HG03060 (cell line): ENCODE results near the gene IQGAP3.

Source experiments
- ATAC-seq: cut with Tn5 transposase; IDR thresholded peaks from one replicate; pipeline ENCODE4 v1.9.1; 2021; ENCODE audit warnings: low read depth, moderate number of reproducible peaks; ENCODE audit not compliant: unreplicated experiment

Gene IQGAP3

DNA sequence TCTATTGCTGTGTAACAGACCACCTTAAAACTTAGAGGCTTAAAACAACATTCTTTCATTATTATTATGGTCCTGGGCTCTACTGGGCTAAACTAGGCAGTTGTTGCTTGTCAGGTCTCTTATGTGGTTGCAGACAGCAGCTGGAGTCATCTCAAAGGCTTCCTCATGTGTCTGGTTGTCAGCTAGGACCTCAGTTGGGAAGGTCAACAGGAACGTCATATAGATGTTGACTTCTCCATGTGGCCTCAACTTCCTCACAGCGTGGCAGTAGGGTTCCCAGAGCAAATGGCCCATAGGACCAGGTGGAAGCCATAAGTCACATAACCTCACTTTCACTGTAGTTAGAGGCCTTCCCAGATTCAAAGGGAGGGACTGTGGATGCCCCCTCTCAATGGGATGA is 56.4 kb downstream of the IQGAP3 start:
- ATAC-seq: no peak

DNA sequence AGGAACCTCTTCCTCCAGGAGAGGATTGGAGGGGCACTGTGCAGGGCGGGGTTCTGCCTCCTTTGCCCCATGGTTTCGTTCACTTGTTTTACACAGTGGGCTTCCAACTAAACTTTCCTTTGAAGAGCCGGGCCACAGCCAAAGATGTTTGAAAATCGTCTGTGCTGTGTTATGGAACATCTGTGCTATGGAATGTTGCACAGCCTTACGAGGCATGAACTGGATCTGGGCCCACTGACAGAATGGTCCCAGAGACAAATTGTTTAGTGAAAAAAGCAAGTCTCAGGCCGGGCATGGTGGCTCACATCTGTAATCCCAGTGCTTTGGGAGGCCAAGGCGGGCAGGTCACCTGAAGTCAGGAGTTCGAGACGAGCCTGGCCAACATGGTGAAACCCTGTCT is 59.2 kb downstream of the IQGAP3 start:
- ATAC-seq: no peak

- no peak for ATAC-seq
These were observed 60.7 kb downstream of the IQGAP3 start for GRCh38 chr1:156511644-156512043.

- ATAC-seq: no peak
These were observed 61.7 kb downstream of the IQGAP3 start for GRCh38 chr1:156510709-156511108.

DNA sequence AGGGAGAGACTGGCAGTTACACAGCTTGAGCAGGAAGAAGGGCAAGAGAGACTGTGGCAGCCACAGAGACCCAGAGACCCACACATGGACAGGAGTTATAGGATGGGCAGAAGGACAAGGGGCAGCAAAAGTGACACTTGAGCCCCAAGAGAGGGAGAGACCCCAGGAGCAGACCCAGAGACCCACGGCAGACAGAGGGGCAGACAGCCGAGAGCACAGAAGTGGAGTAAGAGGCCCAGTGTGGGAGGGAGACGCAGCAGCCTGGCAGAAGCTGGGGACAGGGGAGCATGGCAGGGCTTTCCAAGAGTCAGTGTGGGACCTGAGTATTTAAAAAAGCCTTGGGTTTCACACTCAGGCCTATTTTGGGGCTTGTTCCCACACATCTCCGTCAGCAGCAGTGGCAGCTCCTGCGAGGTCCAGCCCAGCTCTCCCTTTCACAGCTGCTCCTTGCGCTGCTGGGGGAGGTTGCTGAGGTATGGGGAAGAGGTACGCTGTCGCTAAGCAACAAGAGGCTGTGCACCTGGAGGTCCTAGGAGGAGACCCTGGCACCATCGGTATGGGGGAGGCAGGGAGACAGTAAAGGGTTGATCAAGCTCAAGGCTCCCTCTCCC is 62.8 kb downstream of the IQGAP3 start:
- no peak for ATAC-seq

DNA sequence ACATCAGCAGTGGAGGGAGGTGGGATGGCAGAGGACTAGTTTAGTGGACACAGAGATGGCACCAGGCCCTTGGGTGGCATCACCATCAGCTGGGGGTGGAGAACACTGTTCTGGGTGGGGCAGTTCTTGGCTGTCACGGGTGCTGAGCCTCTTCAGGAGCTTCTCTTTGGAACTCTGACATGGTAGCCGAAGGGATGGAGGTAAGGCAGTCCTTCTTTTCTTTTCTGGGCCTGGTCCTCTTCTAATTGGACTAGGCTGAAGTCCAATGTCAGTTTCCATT is 63.5 kb downstream of the IQGAP3 start:
- no peak for ATAC-seq

DNA sequence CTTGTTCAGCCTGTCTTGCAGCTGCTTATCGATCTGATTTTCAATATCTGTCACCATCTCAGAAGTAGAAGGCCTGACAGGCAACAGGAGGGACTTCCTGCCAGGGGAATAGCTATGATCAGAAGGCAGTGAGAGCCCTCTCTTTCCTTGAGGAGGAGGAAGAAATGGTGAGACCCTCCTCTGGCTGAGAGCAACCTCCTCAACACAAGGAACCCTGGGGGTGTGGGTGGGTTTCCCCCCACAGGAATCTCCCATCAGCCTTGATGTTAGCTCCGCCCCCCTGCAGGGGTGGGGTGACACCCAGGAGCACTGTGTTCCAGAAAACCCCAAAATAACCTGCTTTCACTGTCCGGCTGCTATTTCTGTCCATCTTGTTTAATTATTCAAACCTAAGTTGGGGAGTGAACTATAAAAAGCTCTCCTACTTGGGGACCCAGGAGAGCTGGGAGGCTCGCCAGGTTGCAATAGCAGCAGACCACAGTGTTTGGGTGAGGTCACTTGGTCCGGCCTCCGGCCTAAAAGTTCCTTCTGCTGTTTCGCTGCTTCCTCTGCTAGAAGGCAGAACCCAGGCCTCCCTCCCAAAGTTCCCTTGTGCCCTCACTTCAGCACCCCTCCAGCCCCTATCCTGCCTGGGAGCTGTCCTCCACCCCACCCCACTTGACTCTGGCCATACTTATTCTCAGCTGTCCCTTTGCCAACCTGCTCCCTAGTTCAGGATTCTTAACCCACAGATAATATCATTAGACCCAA is 64.0 kb downstream of the IQGAP3 start:
- ATAC-seq: no peak

- no peak for ATAC-seq
These were observed 65.9 kb downstream of the IQGAP3 start for GRCh38 chr1:156506450-156506849.

DNA sequence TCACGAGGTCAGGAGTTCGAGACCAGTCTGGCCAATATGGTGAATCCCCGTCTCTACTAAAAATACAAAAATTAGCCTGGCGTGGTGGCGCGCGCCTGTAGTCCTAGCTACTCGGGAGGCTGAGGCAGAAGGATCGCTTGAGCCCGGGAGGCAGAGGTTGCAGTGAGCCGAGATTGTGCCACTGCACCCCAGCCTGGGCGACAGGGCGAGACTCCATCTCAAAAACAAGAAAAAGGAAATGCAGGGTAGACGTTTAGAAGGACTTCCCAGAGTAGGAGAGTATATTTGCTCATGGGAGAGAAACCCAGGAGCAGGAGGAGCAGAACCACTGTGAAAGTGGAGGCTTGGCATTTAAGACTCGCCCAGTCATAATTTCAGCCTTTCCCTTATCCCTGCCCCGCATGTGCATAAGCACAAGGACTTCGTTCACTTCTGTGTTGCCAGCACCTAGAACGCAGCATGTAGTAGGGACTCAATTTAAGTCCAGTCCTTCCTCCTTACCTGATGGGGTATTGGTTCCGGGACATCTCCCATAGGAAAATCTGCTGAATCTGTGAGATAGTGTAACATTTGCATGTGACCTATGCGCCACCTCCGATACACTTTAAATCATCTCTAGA is 66.6 kb downstream of the IQGAP3 start:
- no peak for ATAC-seq

DNA sequence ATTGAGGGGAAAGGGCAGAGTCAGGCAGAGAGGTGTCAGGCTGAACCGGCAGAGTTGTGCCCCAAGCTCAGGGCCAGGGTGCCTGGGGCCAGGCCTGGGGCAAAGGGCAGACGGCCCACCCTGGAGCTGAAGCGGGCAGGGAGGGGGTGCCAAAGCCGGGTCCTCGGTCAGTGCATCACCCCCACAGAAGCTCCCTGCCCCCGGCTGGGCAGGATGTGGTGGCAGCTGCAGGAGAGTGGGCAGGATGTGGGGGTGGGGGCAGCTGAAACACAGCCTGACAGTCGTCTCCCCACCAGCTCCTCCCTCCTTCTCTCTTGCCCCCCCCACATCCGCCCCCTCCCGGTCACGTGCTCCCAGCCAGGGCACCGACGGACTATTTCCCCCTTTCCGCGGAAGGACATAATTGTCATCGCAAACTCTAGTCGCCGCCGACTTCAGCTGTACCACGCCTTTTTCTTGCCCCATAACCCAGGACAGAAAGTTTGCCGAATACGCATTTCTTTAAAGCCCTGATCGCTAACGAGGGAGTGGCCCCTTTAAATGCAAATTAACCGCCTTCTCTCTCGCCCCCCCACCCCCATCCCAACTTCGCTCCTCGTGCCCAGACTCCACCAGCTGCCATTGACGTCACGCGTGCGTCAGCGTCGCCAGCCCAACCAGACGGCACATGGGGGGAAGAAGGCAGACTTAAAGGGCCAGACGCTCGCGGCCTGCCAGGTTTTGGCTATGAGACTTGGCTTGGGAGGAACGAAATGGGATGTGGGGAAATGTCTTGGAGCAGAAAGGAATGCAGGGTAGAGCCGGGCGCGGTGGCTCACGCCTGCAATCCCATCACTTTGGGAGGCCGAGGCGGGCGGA is 67.3 kb downstream of the IQGAP3 start:
- ATAC-seq: no peak

DNA sequence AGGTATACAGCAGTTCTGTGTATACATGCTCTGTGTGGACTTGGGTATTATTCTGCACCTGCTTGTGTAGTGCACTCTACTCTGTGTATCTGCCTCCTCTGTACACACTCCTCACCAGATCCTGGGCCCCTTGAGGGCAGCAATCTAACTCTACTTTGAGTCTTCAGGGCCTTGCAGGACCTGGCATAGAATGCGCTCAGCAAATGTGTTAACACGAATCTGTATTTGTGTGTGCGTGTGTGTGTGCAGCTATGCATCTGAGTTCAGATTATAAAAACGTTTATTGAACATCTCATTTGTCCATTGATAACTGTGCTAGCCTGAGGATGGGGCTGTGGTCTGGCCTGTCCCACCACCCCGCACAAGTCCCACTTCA is 67.9 kb downstream of the IQGAP3 start:
- no peak for ATAC-seq

DNA sequence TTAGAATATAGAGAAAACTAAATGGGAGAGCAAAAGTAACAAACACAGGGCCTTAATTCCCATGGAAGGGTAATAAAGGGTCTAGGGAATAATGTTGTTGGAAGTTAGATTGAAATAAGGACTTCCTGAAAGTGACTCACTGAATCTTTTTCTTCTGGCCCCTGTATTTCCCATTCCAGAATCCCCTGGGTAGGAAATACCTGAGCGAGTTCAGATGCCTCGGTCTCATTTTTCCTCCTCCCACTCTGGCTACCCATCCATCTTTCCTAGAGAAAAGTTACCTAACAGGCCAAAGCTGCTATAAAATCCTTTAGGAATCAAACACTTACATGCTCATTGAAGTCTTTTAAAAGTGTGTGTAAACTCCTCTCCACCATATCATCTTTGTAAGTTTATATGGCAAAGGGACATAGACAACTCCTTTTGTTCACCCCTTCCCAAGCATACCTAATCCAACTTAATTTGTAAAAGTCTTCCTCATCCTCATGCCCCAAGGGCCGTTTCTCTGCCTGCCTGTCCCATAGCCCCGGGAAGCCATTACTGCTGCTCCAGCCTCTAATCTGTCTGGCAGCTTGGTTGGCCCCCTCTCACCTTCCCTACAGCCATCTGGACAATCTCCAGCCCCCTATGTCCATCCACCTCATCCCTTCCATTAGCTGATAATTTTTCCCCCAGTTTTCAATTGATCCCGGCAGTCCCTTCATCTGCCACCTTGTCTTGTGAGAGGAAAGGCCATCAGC is 68.5 kb downstream of the IQGAP3 start:
- ATAC-seq: no peak

DNA sequence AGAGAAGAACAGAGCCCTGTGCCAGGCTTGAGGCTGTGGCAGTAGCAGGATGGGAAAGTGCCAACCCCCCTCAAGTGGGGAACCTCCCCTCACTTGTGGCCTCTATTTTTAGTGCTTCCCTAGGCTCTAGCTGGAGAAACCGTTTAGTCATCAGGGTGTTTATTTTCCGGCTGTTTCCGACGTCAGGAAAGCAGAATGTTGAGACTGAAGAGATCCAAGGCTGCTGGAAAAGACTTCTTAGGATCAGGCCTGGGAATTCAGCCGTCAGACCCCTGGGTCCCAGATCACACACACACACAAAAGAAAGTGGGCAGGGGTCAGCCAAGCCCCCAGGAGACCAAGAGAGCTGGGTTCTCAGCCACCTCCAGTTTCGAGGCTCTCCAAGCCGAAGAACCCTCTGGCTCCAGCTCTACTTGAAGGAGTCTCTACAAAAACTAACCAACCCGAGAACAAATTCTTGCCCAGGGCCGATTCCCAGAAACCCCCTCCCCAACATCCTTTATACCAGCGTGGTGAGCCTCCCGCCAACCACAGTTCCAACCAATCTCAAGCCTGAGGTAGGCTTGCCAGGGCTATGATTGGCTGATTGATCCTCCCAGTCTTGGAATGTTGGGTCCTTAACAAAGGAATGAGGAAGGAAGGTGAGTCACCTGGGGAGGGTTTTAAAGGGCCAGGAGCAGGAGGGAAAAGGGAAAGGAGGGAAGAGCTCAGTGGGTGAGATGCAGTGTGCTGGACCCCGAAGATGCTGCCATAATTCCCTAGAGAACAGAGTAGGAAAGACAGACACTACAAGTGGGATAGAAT is 69.3 kb downstream of the IQGAP3 start:
- ATAC-seq: no peak

GRCh38 chr1:156502391-156502893 is 69.9 kb downstream of the IQGAP3 start:
- no peak for ATAC-seq

DNA sequence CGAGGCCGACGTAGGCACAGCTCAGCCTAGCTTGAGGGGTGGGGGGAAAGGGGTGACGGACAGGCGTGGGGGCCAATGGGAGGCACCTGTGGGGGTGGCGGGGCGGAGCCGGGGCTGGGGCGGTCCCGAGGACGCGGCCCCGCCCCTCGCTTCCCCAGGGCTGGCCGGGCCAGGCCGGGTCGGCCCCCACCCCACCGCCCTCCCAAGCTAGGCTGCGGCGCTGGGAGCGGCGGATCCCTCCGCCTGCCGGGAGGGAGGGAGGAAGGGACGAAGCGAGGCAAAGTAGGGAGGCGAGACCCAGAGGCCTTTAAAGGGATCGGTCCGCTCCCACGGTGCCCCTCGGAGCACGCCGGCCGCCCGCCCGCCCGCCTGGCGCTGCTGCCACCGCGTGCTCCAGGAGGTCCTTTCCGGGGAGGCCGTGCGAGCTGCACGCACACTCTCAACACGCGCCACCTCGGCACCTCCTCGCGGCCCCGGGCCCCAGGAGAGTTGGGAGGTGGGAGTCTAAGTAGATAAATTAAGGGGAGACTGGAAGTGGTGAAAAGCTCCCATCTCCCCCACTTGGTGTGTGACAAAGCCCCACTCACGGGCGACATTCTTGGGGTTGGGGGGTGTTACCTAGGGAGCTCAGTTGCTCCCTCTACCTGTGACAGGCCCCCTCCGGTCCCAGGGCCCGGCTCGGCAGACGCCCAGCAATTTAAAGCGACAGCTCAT is 71.4 kb downstream of the IQGAP3 start:
- peak; percentile 34 for ATAC-seq

DNA sequence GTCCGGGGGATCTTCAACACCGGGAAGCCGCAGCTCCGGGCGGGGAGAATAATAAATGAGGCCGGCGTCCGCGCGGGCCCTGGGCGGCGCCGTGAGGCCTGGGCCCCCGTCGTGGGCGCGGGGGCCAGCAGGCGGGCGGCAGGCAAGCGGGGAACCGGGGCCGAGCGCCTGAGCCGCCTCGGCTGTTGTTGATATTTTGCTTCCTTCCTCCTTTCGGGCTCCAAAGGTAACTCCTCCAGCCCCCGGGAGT is 71.9 kb downstream of the IQGAP3 start, which contains the start of gene MEF2D:
MEF2D (minus strand) TSS at position 233 of the 250 bp plus-strand sequence. CDS start 17,483 bp downstream, outside the sequence.
- no peak for ATAC-seq

DNA sequence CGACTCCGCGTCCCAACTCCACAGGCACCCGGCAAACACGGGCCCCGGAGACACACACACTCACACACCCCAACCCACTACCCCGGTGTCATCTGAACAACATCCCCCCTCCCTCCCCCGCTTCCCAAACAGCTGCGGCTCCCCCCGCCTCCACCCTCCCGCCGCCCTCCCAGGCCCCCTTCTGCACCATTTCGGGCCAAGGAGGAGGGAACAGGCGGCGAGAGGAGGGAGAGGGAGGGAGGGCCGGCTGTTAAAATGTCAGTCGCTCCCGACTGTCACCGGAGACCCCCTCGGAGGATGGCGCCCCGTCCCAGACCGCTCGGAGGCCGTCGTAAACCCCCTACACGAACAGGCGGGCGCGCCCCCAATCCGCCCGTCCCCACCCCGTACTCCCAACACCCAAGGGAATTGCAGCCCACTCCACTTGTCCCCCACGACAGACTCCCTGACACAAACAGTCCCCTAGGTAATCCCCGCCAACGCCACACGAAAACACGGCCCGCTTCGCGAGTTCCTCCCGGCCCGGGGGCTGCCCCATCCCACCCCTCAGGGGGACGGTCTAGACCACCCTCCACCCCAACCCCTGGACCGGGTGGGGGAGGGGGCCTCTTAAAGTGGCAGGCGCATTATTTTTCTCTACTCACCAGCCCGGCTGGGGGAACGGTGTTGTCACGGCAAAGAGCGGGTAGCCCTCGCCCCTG is 72.4 kb downstream of the IQGAP3 start:
- ATAC-seq: no peak

DNA sequence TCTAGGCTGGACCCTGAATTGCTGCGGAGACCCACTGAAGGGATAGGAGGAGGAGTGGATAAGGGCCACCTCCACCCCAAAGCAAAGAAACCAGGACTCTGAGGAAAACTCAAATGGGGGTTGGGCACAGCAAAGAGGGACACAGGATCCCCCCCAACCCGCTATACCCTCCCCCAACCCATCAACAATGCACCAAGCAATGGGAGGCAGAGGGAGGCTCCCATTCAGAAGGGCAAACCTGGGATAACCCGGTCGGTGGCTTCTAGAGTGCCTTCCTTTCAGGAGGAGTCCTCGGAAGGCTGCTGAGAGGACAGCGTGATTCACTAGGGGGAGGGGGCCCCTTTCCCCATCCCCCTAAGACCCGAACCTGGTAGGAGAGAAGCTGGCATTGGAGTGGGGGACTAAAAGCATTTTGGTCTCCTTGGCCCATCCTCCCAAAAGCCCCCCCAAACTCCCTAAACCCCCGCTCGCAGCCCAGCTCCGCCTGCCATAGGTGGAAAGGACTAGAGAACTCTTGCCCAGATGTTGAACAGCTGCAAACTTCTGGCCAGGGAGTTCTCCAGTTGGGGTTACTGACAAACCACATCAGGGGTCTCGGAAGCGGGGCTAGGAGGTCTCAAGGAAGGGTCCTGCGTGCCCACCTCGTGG is 73.0 kb downstream of the IQGAP3 start:
- ATAC-seq: no peak
